ENCODE results near the gene MLLT3.

GRCh38 chr9:20526500-20527319 is 95.6 kb downstream of the MLLT3 start:
- no peak for TF ChIP-seq ARNTL (CRISPR knock-in tag; IDR thresholded peaks at IDR 0.05; ENCODE audit: borderline replicate concordance, low read depth)
- no peak for TF ChIP-seq RARB (CRISPR knock-in tag; IDR thresholded peaks at IDR 0.05)
- no peak for TF ChIP-seq PATZ1 (CRISPR knock-in tag; IDR thresholded peaks at IDR 0.05; ENCODE audit: borderline replicate concordance)
- TF ChIP-seq CREB5 (CRISPR knock-in tag; IDR thresholded peaks at IDR 0.05; ENCODE audit: low read depth), result no peak
- TF ChIP-seq SNAI2 (CRISPR knock-in tag; IDR thresholded peaks at IDR 0.05), result no peak
- TF ChIP-seq TSHZ2 (CRISPR knock-in tag; IDR thresholded peaks at IDR 0.05), result no peak
- no peak for TF ChIP-seq PPARA (CRISPR knock-in tag; IDR thresholded peaks at IDR 0.05; ENCODE audit: borderline replicate concordance)

All from SK-N-SH treated with all-trans-retinoic acid at 6 μM for 48 hours (cell line).